SK-N-SH (cell line): Measurements from ENCODE around the gene SIKE1. TPM values are rescaled to one million over a fixed set of nuclear protein-coding genes. Genes with fewer than 3 reads are reported as not detected.

Experiments used
- CTCF ChIA-PET: fragments of 300-600, 350-600 bp; formaldehyde crosslinking; extraction: SDS; loops from one replicate; lab custom pipeline; 2021; lab: Yijun Ruan, JAX
- POLR2A ChIA-PET: fragments of 350-600 bp; sonication (Branson Sonifier 250); formaldehyde crosslinking; extraction: SDS; loops from one replicate; lab custom pipeline; 2020; ENCODE audit warnings: antibody characterized with exemption, inconsistent platforms; lab: Yijun Ruan, JAX
- DNase-seq: peaks from one replicate; pipeline ENCODE4 v3.0.0; 2012
- H2AFZ ChIP-seq: fragments of 200-600 bp; sonication (generic); 2 replicates; pipeline ENCODE4 v1.8.1; 2016; ENCODE audit warnings: antibody characterized with exemption, mild to moderate bottlenecking, low read depth
- H3F3A ChIP-seq: fragments of 200-600 bp; sonication (generic); replicated peaks from 2 replicates; pipeline ENCODE3; 2016; ENCODE audit warnings: antibody characterized with exemption, mild to moderate bottlenecking; ENCODE audit not compliant: insufficient read depth
- H3K27ac ChIP-seq, 2 experiments: fragments of 200-500 bp in 1 of 2; fragments of 200-600 bp in 1 of 2; sonication (Bioruptor generic) in 1 of 2; sonication (generic), shearing (Covaris generic) in 1 of 2; 2 replicates each; pipeline versions ENCODE4 v1.5.1 to v1.6.1; 2014 to 2016; ENCODE audit warnings: low read depth in 2 of 2, inconsistent platforms in 1 of 2, low read length in 1 of 2, mild to moderate bottlenecking in 1 of 2, mixed read lengths in 1 of 2
- H3K27me3 ChIP-seq: fragments of 200-600 bp; sonication (generic), shearing (Covaris generic); 2 replicates; pipeline ENCODE4 v1.6.1; 2016; ENCODE audit warnings: mixed run types; ENCODE audit not compliant: insufficient read depth
- H3K36me3 ChIP-seq, 2 experiments: fragments of 200-500 bp in 1 of 2; fragments of 200-600 bp in 1 of 2; sonication (Bioruptor generic) in 1 of 2; sonication (generic) in 1 of 2; replicated peaks in 1 of 2; 2 replicates each; pipeline versions ENCODE3 to v1.5.1; 2014 to 2016; ENCODE audit warnings: low read length in 1 of 2, mild to moderate bottlenecking in 1 of 2; ENCODE audit not compliant: insufficient read depth in 2 of 2, control insufficient read depth in 1 of 2
- H3K4me1 ChIP-seq, 2 experiments: fragments of 200-500 bp in 1 of 2; fragments of 200-600 bp in 1 of 2; sonication (Bioruptor generic) in 1 of 2; sonication (generic), shearing (Covaris generic) in 1 of 2; 2 replicates each; pipeline versions ENCODE4 v1.5.1 to v1.6.1; 2014 to 2016; ENCODE audit warnings: low read depth in 1 of 2, low read length in 1 of 2, mixed run types in 1 of 2; ENCODE audit not compliant: insufficient read depth in 2 of 2, control insufficient read depth in 1 of 2
- H3K4me2 ChIP-seq: fragments of 200-600 bp; sonication (generic), shearing (Covaris generic); 2 replicates; pipeline ENCODE4 v1.6.1; 2017; ENCODE audit warnings: mixed run types
- H3K4me3 ChIP-seq, 2 experiments: fragments of 200-500 bp in 1 of 2; fragments of 200-600 bp in 1 of 2; sonication (Bioruptor generic) in 1 of 2; sonication (generic), shearing (Covaris generic) in 1 of 2; 2 replicates each; pipeline versions ENCODE4 v1.5.1 to v1.8.1; 2014 to 2016; ENCODE audit warnings: low read depth in 2 of 2, inconsistent platforms in 1 of 2, low read length in 1 of 2, mild to moderate bottlenecking in 1 of 2, mixed read lengths in 1 of 2, moderate library complexity in 1 of 2
- H3K79me2 ChIP-seq: fragments of 200-600 bp; sonication (generic); 2 replicates; pipeline ENCODE4 v1.8.1; 2017; ENCODE audit warnings: mild to moderate bottlenecking; ENCODE audit not compliant: insufficient read depth
- H3K9ac ChIP-seq: fragments of 200-600 bp; sonication (generic); 2 replicates; pipeline ENCODE4 v1.6.1; 2017; ENCODE audit warnings: mixed run types
- H3K9me2 ChIP-seq: fragments of 200-600 bp; sonication (generic); 2 replicates; pipeline ENCODE4 v1.6.1; 2017; ENCODE audit warnings: mixed run types
- H3K9me3 ChIP-seq: fragments of 200-600 bp; sonication (generic); 2 replicates; pipeline ENCODE4 v1.6.1; 2017; ENCODE audit warnings: mixed run types, mild to moderate bottlenecking, moderate library complexity
- H4K20me1 ChIP-seq: fragments of 200-600 bp; sonication (generic); 2 replicates; pipeline ENCODE4 v1.6.1; 2017; ENCODE audit warnings: mild to moderate bottlenecking, mixed run types; ENCODE audit not compliant: insufficient read depth
- CTCF ChIP-seq: fragments of 200-600 bp; sonication (generic); IDR thresholded peaks from 2 replicates; pipeline ENCODE4 v1.6.1; 2017; ENCODE audit warnings: antibody characterized with exemption, mild to moderate bottlenecking, moderate library complexity
- FOXJ3 ChIP-seq: sonication (generic); formaldehyde crosslinking; IDR thresholded peaks from 2 replicates; pipeline ENCODE4 v1.5.1; 2020; ENCODE audit warnings: mild to moderate bottlenecking, missing genetic modification reagents
- PBX3 ChIP-seq: IDR thresholded peaks from 2 replicates; pipeline ENCODE4; 2012
- POLR2AphosphoS5 ChIP-seq: IDR thresholded peaks from 2 replicates; pipeline ENCODE4 v1.6.1; 2012; ENCODE audit warnings: low read depth, low read length
- REST ChIP-seq: IDR thresholded peaks from 2 replicates; pipeline ENCODE4 v1.6.1; 2012; ENCODE audit warnings: mild to moderate bottlenecking, low read depth, low read length, moderate library complexity
- TAF1 ChIP-seq: IDR thresholded peaks from 2 replicates; pipeline ENCODE4 v1.6.1; 2012; ENCODE audit warnings: low read depth, mild to moderate bottlenecking, low read length, moderate library complexity, borderline replicate concordance
- TEAD4 ChIP-seq: IDR thresholded peaks from 2 replicates; pipeline ENCODE4 v1.4.0; 2012; ENCODE audit warnings: mild to moderate bottlenecking, borderline replicate concordance; ENCODE audit not compliant: insufficient read depth
- whole genome bisulfite sequencing: methylation state at CpG from one replicate; pipeline ENCODE4 v1.1.6; 2017; ENCODE audit warnings: low lambda C conversion rate; 5-methylcytosine and 5-hydroxymethylcytosine counted together
- polyA plus RNA-seq, 3 experiments: library from polyadenylated mRNA; depleted of rRNA; stranded (reverse); fragments of >200 nt; gene quantifications; 2 replicates each; pipeline ENCODE4 v1.2.3, GENCODE V29; 2012
- TF ChIP-seq, protein P1 (sequence below): fragments of 150-350 bp; IDR thresholded peaks from 2 replicates; pipeline ENCODE4 v1.6.1; 2016; ENCODE audit warnings: mild to moderate bottlenecking, low read depth, low read length

The SIKE1 gene
- polyA plus RNA-seq, 1 of the 3 experiments (the other 2 are of a cell fraction) = 41.1 TPM

DNA sequence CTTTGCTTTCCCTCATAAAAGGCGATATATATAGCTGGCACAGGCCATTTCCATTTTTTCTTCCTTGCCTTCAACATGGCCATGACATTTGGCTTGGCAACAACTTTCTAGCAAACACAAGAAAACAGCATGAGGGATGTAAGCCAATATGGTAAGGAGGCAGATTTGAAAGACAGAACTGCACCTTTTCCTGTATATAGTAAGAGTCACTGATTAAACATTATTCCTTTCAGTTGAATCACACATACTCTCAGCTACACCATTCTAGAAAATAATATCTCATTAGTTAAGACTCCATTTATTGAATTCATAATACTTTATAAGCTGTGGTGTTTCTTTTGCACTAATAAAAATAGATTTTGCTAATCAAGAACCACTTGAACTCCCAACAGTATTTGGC is 9.5 kb downstream of the SIKE1 start:
- Histone ChIP-seq H3K27me3 (no peaks in the 10 kb centered on the region), H4K20me1 (no peaks in the 10 kb centered on the region), H3K4me3 (no peak overlapping the region), H3K9me3 (no peaks in the 10 kb centered on the region), H3K9me2 (no peaks in the 10 kb centered on the region), H3K79me2 (no peaks in the 10 kb centered on the region; the same call in 1 of the 2 replicates), H3K27ac (no peak overlapping the region), H3F3A (peaks cover 14% of the 10 kb centered on the region), H3K4me2 (no peak overlapping the region), H2AFZ (no peak overlapping the region), H3K36me3 (peaks cover 46 to 67% of the 10 kb centered on the region in 2 experiments), H3K4me1 (no peaks in the 10 kb centered on the region), H3K9ac (no peak overlapping the region)
- TF ChIP-seq PBX3 (no peak), REST (no peak), TEAD4 (no peak), TAF1 (no peak), CTCF (no peak), POLR2AphosphoS5 (no peak), FOXJ3 (no peak)
- TF ChIP-seq, protein P1, sequence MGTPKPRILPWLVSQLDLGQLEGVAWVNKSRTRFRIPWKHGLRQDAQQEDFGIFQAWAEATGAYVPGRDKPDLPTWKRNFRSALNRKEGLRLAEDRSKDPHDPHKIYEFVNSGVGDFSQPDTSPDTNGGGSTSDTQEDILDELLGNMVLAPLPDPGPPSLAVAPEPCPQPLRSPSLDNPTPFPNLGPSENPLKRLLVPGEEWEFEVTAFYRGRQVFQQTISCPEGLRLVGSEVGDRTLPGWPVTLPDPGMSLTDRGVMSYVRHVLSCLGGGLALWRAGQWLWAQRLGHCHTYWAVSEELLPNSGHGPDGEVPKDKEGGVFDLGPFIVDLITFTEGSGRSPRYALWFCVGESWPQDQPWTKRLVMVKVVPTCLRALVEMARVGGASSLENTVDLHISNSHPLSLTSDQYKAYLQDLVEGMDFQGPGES = no peak
- 100% methylated on average over 1 of the region's 1 CpG for WGBS
- CTCF ChIA-PET = interaction anchor here (1.1 kb wide), 1 partner anchor 8 kb away, joined by 3 read pairs; no protein-coding TSS in a partner anchor
- POLR2A ChIA-PET = no interaction called here
- DNase-seq = no peak

GRCh38 chr1:114764689-114765088 is 15.8 kb downstream of the SIKE1 start:
- Histone ChIP-seq H2AFZ (no peak overlapping the region), H3K9me2 (no peaks in the 10 kb centered on the region), H3K4me3 (no peak overlapping the region), H3K27me3 (no peaks in the 10 kb centered on the region), H3K4me2 (no peak overlapping the region), H4K20me1 (no peaks in the 10 kb centered on the region), H3K9ac (no peak overlapping the region), H3K27ac (no peak overlapping the region), H3K9me3 (no peaks in the 10 kb centered on the region), H3K79me2 (no peaks in the 10 kb centered on the region), H3F3A (peaks cover 2% of the 10 kb centered on the region), H3K4me1 (no peaks in the 10 kb centered on the region), H3K36me3 (peaks cover 3 to 12% of the 10 kb centered on the region in 2 experiments)
- peak; percentile 8 for DNase-seq
- WGBS = 43% methylated on average over 4 of the region's 4 CpGs
- POLR2A ChIA-PET = no interaction called here
- CTCF ChIA-PET = no interaction called here
- TF ChIP-seq PBX3 (no peak), CTCF (peak; percentile 33; the same call in 1 of the 2 replicates)
